Uterus (tissue), 2 donors: ENCODE data around the gene GRID2.

ENCODE experiments used
- CTCF ChIP-seq, 4 experiments: fragments of 200-600 bp in 2 of 4; fragments of 450-650 bp in 2 of 4; sonication (generic) in 2 of 4; IDR thresholded peaks; one replicate each; pipeline ENCODE4 v1.5.1; 2016 to 2019; ENCODE audit warnings: antibody characterized with exemption in 4 of 4, mild to moderate bottlenecking in 2 of 4, moderate library complexity in 1 of 4
- POLR2A ChIP-seq, 2 donors: fragments of 450-650 bp; IDR thresholded peaks; one replicate each; pipeline ENCODE4 v1.6.1; 2016; ENCODE audit warnings: antibody characterized with exemption in 2 of 2, mild to moderate bottlenecking in 1 of 2, moderate library complexity in 1 of 2

DNA sequence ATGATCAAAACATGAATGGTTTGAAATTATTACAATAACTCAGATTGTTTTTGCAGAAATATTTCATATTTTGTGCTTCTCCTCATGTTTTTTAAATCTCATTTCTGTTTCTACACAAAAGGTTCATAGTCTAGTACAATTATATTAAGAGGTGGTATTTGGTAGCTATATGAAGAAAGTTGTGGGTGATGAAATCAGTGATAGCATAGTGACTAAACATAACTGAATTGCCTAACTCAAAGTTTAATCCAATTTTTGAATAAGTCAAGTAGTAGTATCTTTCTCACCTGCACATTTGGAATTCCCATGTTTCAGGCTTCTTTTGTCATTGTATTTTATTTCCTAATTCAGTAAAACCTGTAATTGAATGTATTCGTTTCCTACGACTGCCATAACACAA, 648.7 kb downstream of the GRID2 start:
- TF ChIP-seq CTCF (IDR thresholded peaks at IDR 0.05) (no peak), POLR2A (IDR thresholded peaks at IDR 0.05) (no peak)
